GM12801 (cell line): ENCODE results near the gene VPS50.

ENCODE experiments used
- CTCF ChIP-seq: IDR thresholded peaks from one replicate; pipeline ENCODE4 v1.5.1; 2011; ENCODE audit warnings: control low read depth; ENCODE audit not compliant: insufficient read length; ENCODE audit errors: extremely low read depth

The VPS50 gene

GRCh38 chr7:93231799-93232672 lies at the start of gene VPS50:
TSS of gene VPS50 (plus strand) at chr7:93232366. CDS start at chr7:93232468, 102 bp downstream.
- TF ChIP-seq CTCF = no peak

GRCh38 chr7:93185303-93186027 lies 46.7 kb upstream of the VPS50 start:
- no peak for TF ChIP-seq CTCF

GRCh38 chr7:93188870-93189634 lies 43.1 kb upstream of the VPS50 start:
- TF ChIP-seq CTCF = no peak

GRCh38 chr7:93194386-93194785 lies 37.8 kb upstream of the VPS50 start:
- TF ChIP-seq CTCF = no peak

- no peak for TF ChIP-seq CTCF
These were observed 35.8 kb upstream of the VPS50 start for GRCh38 chr7:93196336-93196735.

GRCh38 chr7:93198472-93198871 lies 33.7 kb upstream of the VPS50 start:
- TF ChIP-seq CTCF = no peak
